NCI-H2029 (cell line): ENCODE data around the gene RINT1.
A peak's percentile ranks its signal among the peaks of the same experiment; 100 is the strongest.
"Not testable (repeated sequence)": the region's sequence is repeated elsewhere in the genome, so short reads cannot be mapped to it uniquely, and the experiment has no call there.

Source experiments
- DNase-seq: peaks from one replicate; lab custom pipeline; 2025; lab: John Stamatoyannopoulos, UW

Gene RINT1

GRCh38 chr7:105532709-105533460 lies 884 bp downstream of the RINT1 start:
- DNase-seq = no peak

- no peak for DNase-seq
Observed at GRCh38 chr7:105538339-105538738, 6.3 kb downstream of the RINT1 start.

- DNase-seq = no peak
Observed at GRCh38 chr7:105559926-105560325, 27.9 kb downstream of the RINT1 start.

- no peak for DNase-seq
Observed at GRCh38 chr7:105565190-105565589, 33.2 kb downstream of the RINT1 start.

GRCh38 chr7:105567024-105567423 lies 35.0 kb downstream of the RINT1 start:
- DNase-seq = no peak

GRCh38 chr7:105567821-105568220 lies 35.8 kb downstream of the RINT1 start:
- DNase-seq = no peak

- no peak for DNase-seq
Observed at GRCh38 chr7:105571891-105572290, 39.9 kb downstream of the RINT1 start.

GRCh38 chr7:105577251-105577650 lies 45.2 kb downstream of the RINT1 start:
- DNase-seq = no peak

GRCh38 chr7:105578496-105578895 lies 46.5 kb downstream of the RINT1 start:
- no peak for DNase-seq

GRCh38 chr7:105580022-105580740 lies 48.2 kb downstream of the RINT1 start:
- no peak for DNase-seq

- DNase-seq = peak; percentile 74
Observed at GRCh38 chr7:105581066-105581811, 49.2 kb downstream of the RINT1 start, which contains the start of gene EFCAB10. Gene EFCAB10 (minus strand): TSS chr7:105581493. CDS start chr7:105581463, 30 bp downstream.

- DNase-seq = no peak
Observed at GRCh38 chr7:105583061-105583460, 51.1 kb downstream of the RINT1 start.

GRCh38 chr7:105584165-105584564 lies 52.2 kb downstream of the RINT1 start:
- no peak for DNase-seq

GRCh38 chr7:105585850-105586500 lies 54.0 kb downstream of the RINT1 start:
- no peak for DNase-seq

GRCh38 chr7:105587909-105588635 lies 56.1 kb downstream of the RINT1 start:
- no peak for DNase-seq

GRCh38 chr7:105589356-105590077 lies 57.5 kb downstream of the RINT1 start:
- DNase-seq = peak; percentile 65

- DNase-seq = no peak
Observed at GRCh38 chr7:105590793-105591192, 58.8 kb downstream of the RINT1 start.

GRCh38 chr7:105591522-105591921 lies 59.5 kb downstream of the RINT1 start:
- DNase-seq = no peak

- DNase-seq = peak; percentile 6
Observed at GRCh38 chr7:105594034-105594433, 62.0 kb downstream of the RINT1 start.

- DNase-seq = no peak
Observed at GRCh38 chr7:105596866-105597265, 64.9 kb downstream of the RINT1 start.

- not testable (repeated sequence) for DNase-seq
Observed at GRCh38 chr7:105599080-105599479, 67.1 kb downstream of the RINT1 start.
